IMR-90 (cell line): Measurements from ENCODE around the gene HPSE2. TPM values are rescaled to one million over a fixed set of nuclear protein-coding genes. Genes with fewer than 3 reads are reported as not detected.

ENCODE experiments used
- ATAC-seq: fragments of 200-7000 bp; cut with Tn5 transposase; 2 replicates; pipeline ENCODE4 v1.9.1; 2020; ENCODE audit warnings: low read depth, mild to moderate bottlenecking, moderate library complexity
- BruUV-seq: library from RNA; stranded (reverse); fragments of 400-500 nt; replicated peaks from 2 replicates; lab custom pipeline; 2021; lab: Mats Ljungman, UMichigan
- CTCF ChIA-PET: fragments of 300-600 bp; formaldehyde crosslinking; extraction: SDS; loops from one replicate; lab custom pipeline; 2021; ENCODE audit warnings: antibody characterized with exemption; lab: Yijun Ruan, JAX
- POLR2A ChIA-PET: fragments of 300-600 bp; sonication (Branson Sonifier 250); formaldehyde crosslinking; loops from one replicate; lab custom pipeline; 2022; ENCODE audit warnings: antibody characterized with exemption; ENCODE audit not compliant: unreplicated experiment; lab: Charles Lee
- DNase-seq: peaks from one replicate; pipeline ENCODE4 v3.0.0; 2013
- H2AFZ ChIP-seq: replicated peaks from 2 replicates; pipeline ENCODE3; 2013; ENCODE audit warnings: low read length, mild to moderate bottlenecking; ENCODE audit not compliant: poor library complexity
- H2AK5ac ChIP-seq: 2 replicates; pipeline ENCODE4 v1.6.1; 2013; ENCODE audit warnings: low read depth, low read length, inconsistent platforms
- H2AK9ac ChIP-seq: replicated peaks from 2 replicates; pipeline ENCODE3; 2013; ENCODE audit warnings: mild to moderate bottlenecking, low read depth, low read length, moderate library complexity; ENCODE audit not compliant: poor library complexity
- H2BK120ac ChIP-seq: 2 replicates; pipeline ENCODE4 v1.6.1; 2013; ENCODE audit warnings: low read depth, low read length, inconsistent platforms
- H2BK15ac ChIP-seq: 3 replicates; pipeline ENCODE4 v1.6.1; 2013; ENCODE audit warnings: low read depth, low read length, inconsistent platforms
- H2BK20ac ChIP-seq: 2 replicates; pipeline ENCODE4 v1.6.1; 2013; ENCODE audit warnings: low read depth, mild to moderate bottlenecking, inconsistent platforms, low read length, moderate library complexity
- H2BK5ac ChIP-seq: 2 replicates; pipeline ENCODE4 v1.6.1; 2013; ENCODE audit warnings: mild to moderate bottlenecking, low read depth, low read length, inconsistent platforms; ENCODE audit not compliant: poor library complexity, severe bottlenecking
- H3K14ac ChIP-seq: replicated peaks from 2 replicates; pipeline ENCODE4 v1.6.1; 2013; ENCODE audit warnings: low read depth, low read length, inconsistent platforms
- H3K18ac ChIP-seq: 2 replicates; pipeline ENCODE4 v1.6.1; 2013; ENCODE audit warnings: low read depth, low read length, control low read depth
- H3K23ac ChIP-seq: 2 replicates; pipeline ENCODE4 v1.6.1; 2013; ENCODE audit warnings: low read depth, low read length, inconsistent platforms
- H3K27ac ChIP-seq: 2 replicates; pipeline ENCODE4 v1.5.1; 2013; ENCODE audit warnings: mild to moderate bottlenecking, control low read depth, low read length; ENCODE audit not compliant: insufficient read depth
- H3K27me3 ChIP-seq: 2 replicates; pipeline ENCODE4 v1.6.1; 2013; ENCODE audit warnings: low read length; ENCODE audit not compliant: control insufficient read depth, insufficient read depth
- H3K36me3 ChIP-seq: 2 replicates; pipeline ENCODE4 v1.6.1; 2013; ENCODE audit warnings: low read length, mixed read lengths; ENCODE audit not compliant: control insufficient read depth, insufficient read depth
- H3K4ac ChIP-seq: 2 replicates; pipeline ENCODE4 v1.6.1; 2013; ENCODE audit warnings: low read depth, low read length, inconsistent platforms
- H3K4me1 ChIP-seq: 2 replicates; pipeline ENCODE4 v1.6.1; 2013; ENCODE audit warnings: low read length, mixed read lengths; ENCODE audit not compliant: control insufficient read depth, insufficient read depth
- H3K4me2 ChIP-seq: 2 replicates; pipeline ENCODE4 v1.6.1; 2013; ENCODE audit warnings: low read depth, mild to moderate bottlenecking, control low read depth, low read length, moderate library complexity
- H3K4me3 ChIP-seq: 2 replicates; pipeline ENCODE4 v1.5.1; 2013; ENCODE audit warnings: low read depth, mild to moderate bottlenecking, control low read depth, low read length, moderate library complexity; ENCODE audit not compliant: insufficient read depth
- H3K56ac ChIP-seq: 2 replicates; pipeline ENCODE4 v1.6.1; 2013; ENCODE audit warnings: low read length, inconsistent platforms; ENCODE audit not compliant: insufficient read depth; ENCODE audit errors: extremely low read depth
- H3K79me1 ChIP-seq, 2 experiments: 2 replicates each; pipeline ENCODE4 v1.6.1; 2013; ENCODE audit warnings: low read length in 2 of 2, inconsistent platforms in 1 of 2, low read depth in 1 of 2
- H3K9ac ChIP-seq: 2 replicates; pipeline ENCODE4 v1.6.1; 2013; ENCODE audit warnings: low read depth, low read length, control low read depth
- H3K9me1 ChIP-seq: 2 replicates; pipeline ENCODE4 v1.6.1; 2013; ENCODE audit warnings: low read length, inconsistent platforms; ENCODE audit not compliant: insufficient read depth
- H3K9me3 ChIP-seq: 2 replicates; pipeline ENCODE4 v1.6.1; 2013; ENCODE audit warnings: low read length; ENCODE audit not compliant: control insufficient read depth, insufficient read depth
- H4K20me1 ChIP-seq: 2 replicates; pipeline ENCODE4 v1.6.1; 2013; ENCODE audit warnings: low read length, inconsistent platforms; ENCODE audit not compliant: insufficient read depth
- H4K5ac ChIP-seq: 2 replicates; pipeline ENCODE4 v1.6.1; 2013; ENCODE audit warnings: mild to moderate bottlenecking, low read depth, low read length, control low read depth
- H4K8ac ChIP-seq, 2 experiments: 2 replicates each; pipeline ENCODE4 v1.6.1; 2013; ENCODE audit warnings: low read depth in 2 of 2, low read length in 2 of 2, control low read depth in 1 of 2, inconsistent platforms in 1 of 2
- H4K91ac ChIP-seq: 2 replicates; pipeline ENCODE4 v1.6.1; 2013; ENCODE audit warnings: low read depth, low read length, inconsistent platforms; ENCODE audit not compliant: insufficient read depth
- BHLHE40 ChIP-seq: fragments of 150-350 bp; IDR thresholded peaks from 2 replicates; pipeline ENCODE4 v1.6.1; 2016; ENCODE audit warnings: mild to moderate bottlenecking, low read depth, low read length
- CEBPB ChIP-seq: IDR thresholded peaks from 2 replicates; pipeline ENCODE4 v1.6.1; 2012; ENCODE audit warnings: low read depth, low read length, improper control_type of control experiment
- CHD1 ChIP-seq: IDR thresholded peaks from 2 replicates; pipeline ENCODE4 v1.6.1; 2012; ENCODE audit warnings: low read depth, low read length, improper control_type of control experiment
- CTCF ChIP-seq: conservative IDR thresholded peaks from 2 replicates; pipeline ENCODE4 v1.5.1; 2012; ENCODE audit warnings: mild to moderate bottlenecking, low read depth, low read length, improper control_type of control experiment
- ELK1 ChIP-seq: fragments of 150-350 bp; IDR thresholded peaks from 2 replicates; pipeline ENCODE4 v1.6.1; 2016; ENCODE audit warnings: low read depth, mild to moderate bottlenecking, low read length, moderate library complexity, borderline replicate concordance
- FOS ChIP-seq: fragments of 150-350 bp; IDR thresholded peaks from 2 replicates; pipeline ENCODE4 v1.6.1; 2016; ENCODE audit warnings: low read depth, low read length
- MAFK ChIP-seq: IDR thresholded peaks from 2 replicates; pipeline ENCODE4 v1.6.1; 2012; ENCODE audit warnings: low read depth, low read length, improper control_type of control experiment
- MAZ ChIP-seq: IDR thresholded peaks from 2 replicates; pipeline ENCODE4 v1.6.1; 2012; ENCODE audit warnings: low read depth, mild to moderate bottlenecking, low read length, improper control_type of control experiment, moderate library complexity, borderline replicate concordance
- MXI1 ChIP-seq: IDR thresholded peaks from 2 replicates; pipeline ENCODE4 v1.6.1; 2012; ENCODE audit warnings: low read depth, mild to moderate bottlenecking, low read length, moderate library complexity, borderline replicate concordance
- NFE2L2 ChIP-seq: fragments of 150-350 bp; IDR thresholded peaks from 2 replicates; pipeline ENCODE4 v1.6.1; 2016; ENCODE audit warnings: low read depth, mild to moderate bottlenecking, low read length
- RAD21 ChIP-seq: IDR thresholded peaks from 2 replicates; pipeline ENCODE4 v1.6.1; 2012; ENCODE audit warnings: low read length, improper control_type of control experiment
- RFX5 ChIP-seq: IDR thresholded peaks from 2 replicates; pipeline ENCODE4 v1.8.0; 2012; ENCODE audit warnings: low read depth, mild to moderate bottlenecking, low read length, moderate library complexity
- SMC3 ChIP-seq: fragments of 150-350 bp; IDR thresholded peaks from 2 replicates; pipeline ENCODE4 v1.6.1; 2016; ENCODE audit warnings: low read depth, mild to moderate bottlenecking, antibody characterized with exemption, low read length, moderate library complexity
- USF2 ChIP-seq: fragments of 150-350 bp; IDR thresholded peaks from 2 replicates; pipeline ENCODE4 v1.6.1; 2017; ENCODE audit warnings: mild to moderate bottlenecking, antibody characterized with exemption, low read length, low read depth
- WGBS, 2 experiments: methylation state at CpG; one replicate each; pipeline versions ENCODE4 v1.1.5 to v1.1.7; 2013; ENCODE audit warnings: missing lambda C conversion rate in 2 of 2; ENCODE audit not compliant: insufficient read length in 1 of 2; ENCODE audit errors: extremely low coverage in 2 of 2; 5-methylcytosine and 5-hydroxymethylcytosine counted together
- dilution Hi-C: fragments of 300-500 bp; cut with HindIII; formaldehyde crosslinking; loops from one replicate; pipeline ENCODE4 v1.14.3; 2018; ENCODE audit warnings: low sequenced_read_pairs; ENCODE audit not compliant: unreplicated experiment
- in situ Hi-C: fragments of 300-500 bp; cut with MboI; formaldehyde crosslinking; loops from 3 replicates; pipeline ENCODE4 v1.14.3; 2019; ENCODE audit warnings: low sequenced_read_pairs, inconsistent platforms, mixed read lengths
- intact Hi-C: fragments of 100-400 bp; cut with micrococcal nuclease; formaldehyde crosslinking; loops from 2 replicates; pipeline ENCODE4 v1.10.0; 2022
- polyA plus RNA-seq, 3 experiments: library from polyadenylated mRNA; depleted of rRNA; stranded (reverse); fragments of >200 nt; gene quantifications; 2 replicates each; pipeline ENCODE4 v1.2.3, GENCODE V29; 2012; ENCODE audit warnings: low replicate concordance in 1 of 3
- total RNA-seq: library from RNA; depleted of rRNA; stranded (reverse); fragments of >200 nt; gene quantifications from 2 replicates; pipeline ENCODE4 v1.2.3, GENCODE V29; 2012

Gene HPSE2
- total and polyA plus RNA-seq, 2 of the 4 experiments (the other 2 are of a cell fraction) = not detected

GRCh38 chr10:98478430-98479222 is 757.0 kb downstream of the HPSE2 start:
- no peaks in the 10 kb centered on the region for H3K9me1 ChIP-seq
- DNase-seq (peak; percentile 14), ATAC-seq (no peak)
- no peak overlapping the region for H3K23ac ChIP-seq
- H3K4me3 ChIP-seq = no peak overlapping the region
- H3K36me3 ChIP-seq = no peaks in the 10 kb centered on the region
- no peak overlapping the region for H3K18ac ChIP-seq
- ChIA-PET POLR2A (no interaction called here), CTCF (interaction anchor here (0.9 kb wide), 1 partner anchor 11 kb away, joined by 3 read pairs; no protein-coding TSS in a partner anchor)
- H2AK5ac ChIP-seq = no peak overlapping the region
- no peak overlapping the region for H3K4ac ChIP-seq
- intact Hi-C loops (no loop called here), dilution Hi-C loops (no loop called here), in situ Hi-C loops (no loop called here)
- H4K8ac ChIP-seq = no peak overlapping the region
- H3K56ac ChIP-seq = no peak overlapping the region
- no peak overlapping the region for H3K27ac ChIP-seq
- no peak overlapping the region for H3K9ac ChIP-seq
- H4K20me1 ChIP-seq = no peaks in the 10 kb centered on the region
- BruUV-seq = no TSS peak
- no peak overlapping the region for H2BK20ac ChIP-seq
- H2AK9ac ChIP-seq = no peak overlapping the region
- no peak overlapping the region for H3K14ac ChIP-seq
- no peak overlapping the region for H4K91ac ChIP-seq
- TF ChIP-seq CTCF (no peak), ELK1 (no peak), USF2 (no peak), MXI1 (no peak), RFX5 (no peak), BHLHE40 (no peak), RAD21 (no peak), NFE2L2 (no peak), CEBPB (no peak), CHD1 (no peak), MAZ (no peak), MAFK (no peak), FOS (no peak), SMC3 (no peak)
- no peaks in the 10 kb centered on the region for H3K79me1 ChIP-seq
- H4K5ac ChIP-seq = no peak overlapping the region
- no peak overlapping the region for H2BK5ac ChIP-seq
- H3K27me3 ChIP-seq = no peaks in the 10 kb centered on the region; the same call in 1 of the 2 replicates
- H2BK120ac ChIP-seq = no peak overlapping the region
- no peak overlapping the region for H2BK15ac ChIP-seq
- 46% methylated on average over 2 of the region's 6 CpGs; no CpG with 5 or more reads in 1 of the 2 experiments for WGBS, 2 experiments
- peaks cover 4% of the 10 kb centered on the region for H3K4me1 ChIP-seq
- H3K9me3 ChIP-seq = no peaks in the 10 kb centered on the region
- H2AFZ ChIP-seq = peak overlapping the region; percentile 8
- H3K4me2 ChIP-seq = no peak overlapping the region
